ENCODE measurements around the gene GJD4.

- no peak for TF ChIP-seq FOXP2 (optimal IDR thresholded peaks at IDR 0.05; ENCODE audit: control extremely low read depth, extremely low read length, insufficient read depth)
- no peak for TF ChIP-seq POLR2AphosphoS5 (IDR thresholded peaks at IDR 0.05; ENCODE audit: borderline replicate concordance, low read depth, low read length)
These were observed 48.9 kb upstream of the GJD4 start for GRCh38 chr10:35555962-35556930.

All from SK-N-MC (cell line).